ENCODE data around the gene IGFBP6. TPM values are rescaled to one million over a fixed set of nuclear protein-coding genes. Genes with fewer than 3 reads are reported as not detected.
A peak's percentile ranks its signal among the peaks of the same experiment; 100 is the strongest.

Gene IGFBP6, protein sequence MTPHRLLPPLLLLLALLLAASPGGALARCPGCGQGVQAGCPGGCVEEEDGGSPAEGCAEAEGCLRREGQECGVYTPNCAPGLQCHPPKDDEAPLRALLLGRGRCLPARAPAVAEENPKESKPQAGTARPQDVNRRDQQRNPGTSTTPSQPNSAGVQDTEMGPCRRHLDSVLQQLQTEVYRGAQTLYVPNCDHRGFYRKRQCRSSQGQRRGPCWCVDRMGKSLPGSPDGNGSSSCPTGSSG
- 100 to 1,000 TPM in 6 of 9 donors, 10 to 100 TPM in 3; 12.9 to 559 (median 131) TPM for total RNA-seq
- 100 to 1,000 TPM in 2 of 3 donors, 10 to 100 TPM in 1; 26.4 to 478 (median 337) TPM for polyA plus RNA-seq
- long read RNA-seq, donor 1, partial matches to known transcripts: 0 of 4 reads
- long read RNA-seq, donor 1, other reads (novel, unspliced or antisense): 0 of 4 reads
- long read RNA-seq, donor 2, partial matches to known transcripts: 0 of 2 reads
- long read RNA-seq, donor 2, other reads (novel, unspliced or antisense): 0 of 2 reads
- long read RNA-seq, donor 3: 0 reads
- long read RNA-seq, donor 4, transcript IGFBP6-201 (4 exons, 1,169 nt): major isoform, 94 of 98 reads
- long read RNA-seq, donor 4, partial matches to known transcripts: 1 of 98 reads
- long read RNA-seq, donor 4, other reads (novel, unspliced or antisense): 2 of 98 reads
- long read RNA-seq, donor 5, transcript IGFBP6-201 (4 exons, 1,169 nt): major isoform, 187 of 192 reads
- long read RNA-seq, donor 5, partial matches to known transcripts: 4 of 192 reads
- long read RNA-seq, donor 5, other reads (novel, unspliced or antisense): 1 of 192 reads
- long read RNA-seq, donor 6, transcript IGFBP6-201 (4 exons, 1,169 nt): major isoform, 105 of 110 reads
- long read RNA-seq, donor 6, partial matches to known transcripts: 2 of 110 reads
- long read RNA-seq, donor 6, other reads (novel, unspliced or antisense): 2 of 110 reads
- long read RNA-seq, donor 7, transcript IGFBP6-201 (4 exons, 1,169 nt): major isoform, 7 of 7 reads
- long read RNA-seq, donor 7, partial matches to known transcripts: 0 of 7 reads
- long read RNA-seq, donor 7, other reads (novel, unspliced or antisense): 0 of 7 reads
- long read RNA-seq, donor 8, transcript IGFBP6-201 (4 exons, 1,169 nt): major isoform, 8 of 8 reads
- long read RNA-seq, donor 8, partial matches to known transcripts: 0 of 8 reads
- long read RNA-seq, donor 8, other reads (novel, unspliced or antisense): 0 of 8 reads
- long read RNA-seq, donor 9, partial matches to known transcripts: 0 of 2 reads
- long read RNA-seq, donor 9, other reads (novel, unspliced or antisense): 0 of 2 reads
- long read RNA-seq, donor 10, transcript IGFBP6-201 (4 exons, 1,169 nt): major isoform, 5 of 5 reads
- long read RNA-seq, donor 10, partial matches to known transcripts: 0 of 5 reads
- long read RNA-seq, donor 10, other reads (novel, unspliced or antisense): 0 of 5 reads

DNA sequence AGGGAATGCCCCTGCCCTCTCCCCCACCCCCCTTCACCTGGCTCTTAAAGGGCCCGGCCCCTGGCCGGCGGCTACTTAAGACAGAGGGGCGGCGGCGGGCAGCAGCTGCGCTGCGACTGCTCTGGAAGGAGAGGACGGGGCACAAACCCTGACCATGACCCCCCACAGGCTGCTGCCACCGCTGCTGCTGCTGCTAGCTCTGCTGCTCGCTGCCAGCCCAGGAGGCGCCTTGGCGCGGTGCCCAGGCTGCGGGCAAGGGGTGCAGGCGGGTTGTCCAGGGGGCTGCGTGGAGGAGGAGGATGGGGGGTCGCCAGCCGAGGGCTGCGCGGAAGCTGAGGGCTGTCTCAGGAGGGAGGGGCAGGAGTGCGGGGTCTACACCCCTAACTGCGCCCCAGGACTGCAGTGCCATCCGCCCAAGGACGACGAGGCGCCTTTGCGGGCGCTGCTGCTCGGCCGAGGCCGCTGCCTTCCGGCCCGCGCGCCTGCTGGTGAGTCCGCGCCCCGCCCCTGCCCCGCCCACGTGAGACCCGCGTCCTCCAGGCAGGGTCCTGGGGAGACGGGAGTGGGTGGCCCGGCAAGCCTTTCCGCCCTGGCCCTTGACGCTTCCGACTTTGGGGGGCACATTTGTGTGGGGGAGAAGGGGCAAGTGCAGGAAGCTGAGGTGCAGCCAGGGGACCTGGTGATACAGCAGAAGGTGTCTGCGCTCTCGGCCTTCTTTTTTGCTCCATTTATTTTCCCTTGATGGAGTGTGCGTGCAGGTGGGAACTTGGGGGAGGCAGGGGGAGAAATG is at the start of gene IGFBP6:
Gene IGFBP6 (plus strand): TSS at position 104 of the 790 bp plus-strand sequence. CDS start 51 bp downstream, at position 155.
- no peaks in the 10 kb centered on the region for H3K27me3 ChIP-seq
- TF ChIP-seq POLR2A (IDR thresholded peaks at IDR 0.05): no peak
- TF ChIP-seq CTCF (IDR thresholded peaks at IDR 0.05): peak in 3 of 6 experiments; percentile 21 to 38 (median 24)
- no peaks in the 10 kb centered on the region for H3K9me3 ChIP-seq (replicated peaks in 1 of 3)
- 3 to 16% (median 6%) methylated on average over 6 to 51 of the region's 51 CpGs for WGBS, 4 donors
- peak; percentile 44 to 59 (median 54) for DNase-seq
- intact Hi-C loops (cut with DNase I): loop anchor here (2.0 kb wide), 1 partner anchor 31 kb away; no protein-coding TSS in a partner anchor
- peak within 1 kb of the TSS in 4 of 5 donors; percentile 33 to 93 (median 66) for H3K27ac ChIP-seq
- H3K36me3 ChIP-seq (replicated peaks in 1 of 2): no peaks in the 10 kb centered on the region
- H3K4me1 ChIP-seq (replicated peaks in 1 of 2): peaks cover 0 to 33% of the 10 kb centered on the region in 2 donors
- H3K4me3 ChIP-seq: peak within 1 kb of the TSS in 2 of 4 donors; percentile 41 to 64

DNA sequence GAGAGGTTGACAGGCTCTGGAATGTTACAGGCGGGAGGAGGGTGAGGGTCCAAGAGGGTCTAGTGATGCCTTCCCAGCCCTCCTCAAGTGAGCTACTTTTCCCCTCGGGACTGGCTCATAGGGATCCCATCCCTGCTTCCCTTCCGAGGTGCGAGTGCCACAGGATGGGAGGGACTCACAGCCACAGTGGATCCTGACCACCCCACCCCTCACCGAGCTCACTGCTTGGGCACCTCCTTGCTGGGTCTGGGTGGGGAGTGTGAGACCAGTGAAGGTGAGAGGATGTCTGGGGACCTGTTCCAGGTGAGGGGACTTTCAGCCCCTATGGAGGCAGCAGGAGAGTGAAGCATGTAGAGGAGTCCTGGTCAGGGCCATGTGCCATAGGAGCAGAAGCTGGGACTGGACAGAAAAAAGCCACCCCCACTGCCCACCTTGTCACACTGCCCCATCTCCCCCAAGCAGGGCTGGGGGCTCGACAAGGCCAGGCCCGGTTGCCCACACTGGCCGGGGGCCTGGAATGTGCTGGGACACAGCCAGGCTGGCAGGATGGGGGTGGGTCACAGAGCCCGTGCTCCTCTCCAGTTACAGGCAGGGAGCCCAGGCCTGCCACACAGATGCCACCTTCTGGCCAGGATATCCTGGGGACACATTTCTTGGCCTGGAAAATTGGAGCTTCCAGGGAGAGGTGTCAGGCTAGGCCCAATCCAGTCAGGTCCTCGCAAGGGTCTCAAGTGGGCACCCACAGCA is 49.3 kb upstream of the IGFBP6 start:
- Histone ChIP-seq H3K36me3 (replicated peaks in 1 of 2) (no peaks in the 10 kb centered on the region), H3K4me1 (replicated peaks in 1 of 2) (peaks cover 62 to 86% of the 10 kb centered on the region in 2 donors), H3K9me3 (replicated peaks in 1 of 3) (no peaks in the 10 kb centered on the region), H3K4me3 (peak overlapping the region in 2 of 4 donors; percentile 25 to 75), H3K27me3 (no peaks in the 10 kb centered on the region), H3K27ac (peak overlapping the region; percentile 75 to 99 (median 96))
- DNase-seq: peak; percentile 84 to 91 (median 88)
- intact Hi-C loops (cut with DNase I): no loop called here
- 10 to 19% (median 15%) methylated on average over 4 to 10 of the region's 10 CpGs for WGBS, 4 donors
- TF ChIP-seq POLR2A (IDR thresholded peaks at IDR 0.05) (no peak), CTCF (IDR thresholded peaks at IDR 0.05) (peak in 5 of 6 experiments; percentile 22 to 44 (median 31))

DNA sequence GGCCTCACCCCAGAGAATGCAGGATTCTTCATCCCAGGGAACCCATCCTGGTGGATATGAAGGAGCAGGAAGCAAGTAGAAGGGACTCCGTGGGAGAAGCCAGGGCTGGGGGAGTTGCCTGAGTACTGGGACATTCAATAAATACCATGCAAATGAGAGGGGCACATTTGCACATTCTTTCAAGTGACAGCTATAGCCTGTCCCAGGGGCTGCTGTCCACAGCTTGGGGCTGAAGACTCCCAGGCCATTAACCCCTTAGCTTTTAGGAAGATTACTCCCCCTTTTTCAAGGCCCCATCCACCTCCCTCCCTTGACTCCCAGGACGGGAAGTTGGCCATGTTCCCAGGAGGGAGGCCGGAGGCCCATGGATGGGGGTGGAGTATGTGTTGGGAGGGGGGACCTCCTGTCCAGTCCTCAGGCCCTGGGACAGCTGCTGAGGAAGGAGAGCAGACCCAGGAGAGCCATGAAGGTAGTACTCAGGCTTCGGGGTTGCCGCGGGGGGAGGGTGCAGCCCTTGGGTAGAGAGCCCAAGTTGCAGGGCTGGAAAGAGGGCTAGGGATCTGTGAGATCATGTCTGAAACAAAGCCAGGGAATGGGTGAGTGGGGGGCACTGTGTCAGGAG is 48.6 kb upstream of the IGFBP6 start:
- Histone ChIP-seq H3K36me3 (replicated peaks in 1 of 2) (no peaks in the 10 kb centered on the region), H3K4me1 (replicated peaks in 1 of 2) (peaks cover 69 to 87% of the 10 kb centered on the region in 2 donors), H3K27me3 (no peaks in the 10 kb centered on the region), H3K27ac (peak overlapping the region; percentile 75 to 99 (median 96)), H3K9me3 (replicated peaks in 1 of 3) (no peaks in the 10 kb centered on the region), H3K4me3 (peak overlapping the region in 3 of 4 donors; percentile 46 to 75 (median 46))
- DNase-seq: peak; percentile 74 to 85 (median 82)
- TF ChIP-seq CTCF (IDR thresholded peaks at IDR 0.05) (no peak), POLR2A (IDR thresholded peaks at IDR 0.05) (peak; percentile 13 to 69)
- intact Hi-C loops (cut with DNase I): no loop called here
- 11 to 21% (median 19%) methylated on average over 5 to 6 of the region's 6 CpGs for WGBS, 4 donors

All from adrenal gland (tissue), 19 donors.